HepG2 (cell line): ENCODE results near the gene NEURL4. TPM values are rescaled to one million over a fixed set of nuclear protein-coding genes. Genes with fewer than 3 reads are reported as not detected.
A peak's percentile ranks its signal among the peaks of the same experiment; 100 is the strongest.

Experiments
- BCLAF1 ChIP-seq: fragments of 450-650 bp; IDR thresholded peaks from 2 replicates; pipeline ENCODE4 v1.6.1; 2017; ENCODE audit warnings: mild to moderate bottlenecking
- CEBPZ ChIP-seq: IDR thresholded peaks from 2 replicates; pipeline ENCODE4 v1.6.1; 2012; ENCODE audit warnings: low read length, improper control_type of control experiment
- DMTF1 ChIP-seq: sonication (generic); formaldehyde crosslinking; IDR thresholded peaks from 2 replicates; pipeline ENCODE4 v1.4.0; 2020; ENCODE audit warnings: mild to moderate bottlenecking, missing genetic modification reagents
- FOXA1 ChIP-seq, 2 experiments: fragments of 450-650 bp in 1 of 2; sonication (generic) in 1 of 2; formaldehyde crosslinking in 1 of 2; IDR thresholded peaks; 2 replicates each; pipeline versions ENCODE4 v1.4.0 to v1.6.1; 2016 to 2020; ENCODE audit warnings: missing genetic modification reagents in 1 of 2
- HMGXB4 ChIP-seq, 2 experiments: sonication (generic) in 1 of 2; formaldehyde crosslinking in 1 of 2; IDR thresholded peaks; 2 replicates each; pipeline versions ENCODE4 v1.4.0 to v1.6.1; 2018 to 2020; ENCODE audit warnings: missing genetic modification reagents in 2 of 2, borderline replicate concordance in 1 of 2, low read depth in 1 of 2, mild to moderate bottlenecking in 1 of 2, missing biosample characterization in 1 of 2
- IKZF4 ChIP-seq: sonication (generic); formaldehyde crosslinking; IDR thresholded peaks from 2 replicates; pipeline ENCODE4 v1.5.1; 2020; ENCODE audit warnings: borderline replicate concordance, mild to moderate bottlenecking, low read depth, missing genetic modification reagents; ENCODE audit errors: not compliant biosample characterization
- MIXL1 ChIP-seq: IDR thresholded peaks from 2 replicates; pipeline ENCODE4 v1.6.1; 2016
- MXD3 ChIP-seq: IDR thresholded peaks from 2 replicates; pipeline ENCODE4 v1.6.1; 2016; ENCODE audit warnings: mild to moderate bottlenecking, missing biosample characterization, missing genetic modification reagents
- PHF8 ChIP-seq: sonication (generic); formaldehyde crosslinking; IDR thresholded peaks from 2 replicates; pipeline ENCODE4 v1.5.0; 2020; ENCODE audit warnings: missing genetic modification reagents
- POGZ ChIP-seq: sonication (generic); formaldehyde crosslinking; IDR thresholded peaks from 2 replicates; pipeline ENCODE4 v1.4.0; 2020; ENCODE audit warnings: mild to moderate bottlenecking, missing genetic modification reagents
- SRF ChIP-seq: IDR thresholded peaks from 2 replicates; pipeline ENCODE4 v1.6.1; 2011; ENCODE audit warnings: mild to moderate bottlenecking, low read depth, low read length, moderate library complexity
- YEATS4 ChIP-seq: sonication (generic); formaldehyde crosslinking; IDR thresholded peaks from 2 replicates; pipeline ENCODE4 v1.4.0; 2020; ENCODE audit warnings: missing genetic modification reagents, borderline replicate concordance
- ZNF292 ChIP-seq: sonication (generic); formaldehyde crosslinking; IDR thresholded peaks from 2 replicates; pipeline ENCODE4 v1.8.1; 2022; ENCODE audit warnings: mild to moderate bottlenecking, low read depth, missing genetic modification reagents, borderline replicate concordance
- ZNF549 ChIP-seq: sonication (generic); formaldehyde crosslinking; IDR thresholded peaks from 2 replicates; pipeline ENCODE4 v1.5.0; 2020; ENCODE audit warnings: missing genetic modification reagents
- ZNF660 ChIP-seq: sonication (generic); formaldehyde crosslinking; IDR thresholded peaks from 2 replicates; pipeline ENCODE4 v1.5.1; 2020; ENCODE audit warnings: mild to moderate bottlenecking, low read depth, missing genetic modification reagents, borderline replicate concordance
- ZNF709 ChIP-seq: sonication (generic); formaldehyde crosslinking; IDR thresholded peaks from 2 replicates; pipeline ENCODE4 v1.5.0; 2020; ENCODE audit warnings: mild to moderate bottlenecking, missing genetic modification reagents
- ZSCAN30 ChIP-seq: sonication (generic); formaldehyde crosslinking; IDR thresholded peaks from 2 replicates; pipeline ENCODE4 v1.5.0; 2020; ENCODE audit warnings: mild to moderate bottlenecking, missing genetic modification reagents
- ZSCAN9 ChIP-seq: IDR thresholded peaks from 2 replicates; pipeline ENCODE4 v1.6.1; 2016; ENCODE audit warnings: borderline replicate concordance
- polyA plus RNA-seq, 8 experiments: library from polyadenylated mRNA; depleted of rRNA in 3 of 8; stranded (reverse) in 7 of 8; unstranded in 1 of 8; fragments of >200 nt; fragmentation: Illumina TruSeq in 4 of 8; extraction: Trizol in 4 of 8; gene quantifications; 2 replicates each; pipeline versions ENCODE4 v1.2.1 to v1.2.3, GENCODE V29; 2011 to 2016; ENCODE audit warnings: low read depth in 4 of 8, missing spikeins in 1 of 8, mixed read lengths in 1 of 8; ENCODE audit not compliant: insufficient read depth in 1 of 8
- total RNA-seq, 5 experiments: library from RNA; depleted of rRNA; stranded (reverse); fragments of >200 nt; fragmentation: Illumina TruSeq; extraction: Trizol; gene quantifications; 2 replicates each; pipeline ENCODE4 v1.2.3, GENCODE V29; 2016; ENCODE audit warnings: low read depth in 1 of 5

The NEURL4 gene
- total and polyA plus RNA-seq, 2 of the 13 experiments (the other 11 are each of a cell fraction or from before 2014, with no cell fraction given), result 14.8 to 15.7 TPM

GRCh38 chr17:7281953-7282751, 47.0 kb downstream of the NEURL4 start (continued):
- TF ChIP-seq POGZ (CRISPR knock-in tag), result no peak
- TF ChIP-seq HMGXB4 (CRISPR knock-in tag; IDR thresholded peaks at IDR 0.05; ENCODE audit: borderline replicate concordance in 1 of 2, low read depth in 1 of 2), result peak in 1 of 2 experiments; percentile 49; a peak in 1 of 4 replicates
- TF ChIP-seq SRF, result no peak
- TF ChIP-seq IKZF4 (CRISPR knock-in tag), result no peak
- peak; percentile 22 for TF ChIP-seq PHF8 (CRISPR knock-in tag)
- no peak for TF ChIP-seq ZNF709 (CRISPR knock-in tag)
- TF ChIP-seq ZNF660 (CRISPR knock-in tag), result no peak
- no peak for TF ChIP-seq ZSCAN9 (CRISPR knock-in tag)
- no peak for TF ChIP-seq ZSCAN30 (CRISPR knock-in tag)
- TF ChIP-seq YEATS4 (CRISPR knock-in tag), result no peak
- no peak for TF ChIP-seq MIXL1 (CRISPR knock-in tag)
- TF ChIP-seq ZNF292 (CRISPR knock-in tag), result no peak
- TF ChIP-seq ZNF549 (CRISPR knock-in tag), result no peak
- no peak for TF ChIP-seq CEBPZ
- no peak for TF ChIP-seq BCLAF1
- 0 out of 2 replicates have a peak, but pooled peaks have one; percentile 16 for TF ChIP-seq MXD3 (CRISPR knock-in tag)
- no peak for TF ChIP-seq FOXA1 (IDR thresholded peaks at IDR 0.05)
- no peak for TF ChIP-seq FOXA1 (CRISPR knock-in tag; IDR thresholded peaks at IDR 0.05)
- TF ChIP-seq DMTF1 (CRISPR knock-in tag), result no peak
